Measurements from ENCODE around the gene CAVIN4.

The CAVIN4 gene, protein sequence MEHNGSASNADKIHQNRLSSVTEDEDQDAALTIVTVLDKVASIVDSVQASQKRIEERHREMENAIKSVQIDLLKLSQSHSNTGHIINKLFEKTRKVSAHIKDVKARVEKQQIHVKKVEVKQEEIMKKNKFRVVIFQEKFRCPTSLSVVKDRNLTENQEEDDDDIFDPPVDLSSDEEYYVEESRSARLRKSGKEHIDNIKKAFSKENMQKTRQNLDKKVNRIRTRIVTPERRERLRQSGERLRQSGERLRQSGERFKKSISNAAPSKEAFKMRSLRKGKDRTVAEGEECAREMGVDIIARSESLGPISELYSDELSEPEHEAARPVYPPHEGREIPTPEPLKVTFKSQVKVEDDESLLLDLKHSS

DNA sequence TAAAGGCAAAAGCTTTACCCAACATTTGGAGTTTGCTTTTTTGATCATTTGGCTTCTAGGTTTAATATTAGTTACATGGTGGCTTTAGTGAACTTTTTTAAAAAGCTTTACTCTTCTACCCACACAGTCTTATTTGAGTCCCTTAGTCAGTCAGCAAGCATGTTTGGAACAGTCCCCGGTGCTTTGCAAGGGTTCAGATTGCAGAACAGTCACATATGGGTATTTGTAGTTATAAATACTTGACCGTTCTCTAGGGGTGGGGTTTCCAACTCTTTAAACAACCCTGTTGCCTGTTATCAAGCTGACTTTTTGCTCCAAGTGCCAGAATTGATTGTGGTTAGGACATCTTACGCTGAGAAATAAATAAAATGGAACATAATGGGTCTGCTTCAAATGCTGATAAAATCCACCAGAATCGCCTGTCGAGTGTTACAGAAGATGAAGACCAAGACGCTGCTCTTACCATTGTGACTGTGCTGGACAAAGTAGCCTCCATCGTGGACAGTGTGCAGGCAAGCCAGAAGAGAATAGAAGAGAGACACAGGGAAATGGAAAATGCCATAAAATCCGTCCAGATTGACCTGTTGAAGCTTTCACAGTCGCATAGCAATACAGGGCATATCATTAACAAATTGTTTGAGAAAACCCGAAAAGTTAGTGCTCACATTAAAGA is at the start of gene CAVIN4:
TSS of gene CAVIN4 (plus strand) at position 304 of the 673 bp plus-strand sequence. CDS start at position 369, 65 bp downstream.
- no peaks in the 10 kb centered on the region for H3K27me3 Mint-ChIP-seq
- H3K27ac Mint-ChIP-seq = no peak within 1 kb of the TSS
- H3K36me3 Mint-ChIP-seq = no peaks in the 10 kb centered on the region
- H3K9me3 Mint-ChIP-seq = no peaks in the 10 kb centered on the region
- H3K4me3 Mint-ChIP-seq = no peak within 1 kb of the TSS
- H3K4me1 Mint-ChIP-seq = no peaks in the 10 kb centered on the region

DNA sequence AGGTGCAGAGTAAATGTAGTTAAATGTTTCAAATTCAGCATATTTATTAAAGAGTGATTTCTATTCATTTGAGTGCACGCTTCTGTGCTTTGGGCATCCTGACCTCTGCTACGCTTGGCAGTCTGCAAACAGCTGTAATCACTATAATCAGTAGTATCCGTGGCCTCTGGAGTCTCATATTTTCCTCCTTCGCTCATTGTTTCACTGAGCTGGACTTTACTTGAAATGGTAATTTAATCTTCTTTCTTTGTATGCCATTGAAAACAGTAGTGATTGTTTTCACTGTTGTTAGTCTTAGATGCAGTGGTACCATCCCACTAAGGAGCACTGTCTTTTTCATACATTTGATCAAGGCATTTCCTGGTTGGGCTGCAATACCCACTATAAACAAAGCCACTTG is 43.5 kb upstream of the CAVIN4 start:
- Mint-ChIP-seq H3K4me3 (no peak overlapping the region), H3K36me3 (no peaks in the 10 kb centered on the region), H3K9me3 (no peaks in the 10 kb centered on the region), H3K27ac (no peak overlapping the region), H3K4me1 (no peaks in the 10 kb centered on the region), H3K27me3 (no peaks in the 10 kb centered on the region)

DNA sequence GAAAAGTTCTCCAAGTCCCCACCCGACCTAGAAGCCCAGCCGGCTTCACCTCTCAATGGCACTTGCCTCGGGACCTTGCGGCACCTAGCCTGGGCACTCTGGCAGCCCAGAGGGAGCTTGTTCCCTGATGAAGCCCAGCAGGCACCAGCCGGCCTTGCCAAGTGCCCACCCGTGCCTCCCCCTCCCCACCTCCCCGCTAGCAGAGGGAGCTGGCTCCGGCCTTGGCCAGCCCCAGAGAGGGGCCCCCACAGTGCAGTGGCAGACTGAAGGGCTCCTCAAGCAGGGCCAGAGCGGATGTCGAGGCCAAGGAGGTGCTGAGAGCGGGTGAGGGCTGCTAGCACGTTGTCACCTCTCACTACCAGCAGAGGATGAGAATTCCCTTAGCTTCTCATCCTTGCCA is 37.6 kb upstream of the CAVIN4 start:
- H3K4me1 Mint-ChIP-seq = no peaks in the 10 kb centered on the region
- H3K27ac Mint-ChIP-seq = no peak overlapping the region
- no peak overlapping the region for H3K4me3 Mint-ChIP-seq
- peaks cover 4% of the 10 kb centered on the region for H3K36me3 Mint-ChIP-seq
- H3K27me3 Mint-ChIP-seq = no peaks in the 10 kb centered on the region
- no peaks in the 10 kb centered on the region for H3K9me3 Mint-ChIP-seq

DNA sequence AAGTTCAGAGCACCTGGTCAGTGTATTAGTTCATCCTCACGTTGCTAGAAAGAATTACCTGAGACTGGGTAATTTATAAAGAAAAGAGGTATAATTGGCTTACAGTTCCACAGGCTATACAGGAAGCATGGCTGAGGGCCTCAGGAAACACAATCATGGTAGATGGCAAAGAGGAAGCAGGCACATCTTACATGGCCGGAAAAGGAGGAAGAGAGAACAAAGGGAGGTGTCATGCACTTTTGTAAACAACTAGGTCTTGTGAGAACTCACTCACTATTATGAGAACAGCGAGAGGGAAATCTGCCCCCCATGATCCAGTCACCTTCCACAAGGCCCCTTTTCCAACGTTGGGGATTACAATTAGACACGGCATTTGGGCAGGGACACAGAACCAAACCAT is 28.8 kb upstream of the CAVIN4 start:
- H3K4me3 Mint-ChIP-seq = no peak overlapping the region
- H3K27me3 Mint-ChIP-seq = no peaks in the 10 kb centered on the region
- no peaks in the 10 kb centered on the region for H3K9me3 Mint-ChIP-seq
- no peaks in the 10 kb centered on the region for H3K4me1 Mint-ChIP-seq
- H3K27ac Mint-ChIP-seq = no peak overlapping the region
- H3K36me3 Mint-ChIP-seq = peaks cover 4% of the 10 kb centered on the region

DNA sequence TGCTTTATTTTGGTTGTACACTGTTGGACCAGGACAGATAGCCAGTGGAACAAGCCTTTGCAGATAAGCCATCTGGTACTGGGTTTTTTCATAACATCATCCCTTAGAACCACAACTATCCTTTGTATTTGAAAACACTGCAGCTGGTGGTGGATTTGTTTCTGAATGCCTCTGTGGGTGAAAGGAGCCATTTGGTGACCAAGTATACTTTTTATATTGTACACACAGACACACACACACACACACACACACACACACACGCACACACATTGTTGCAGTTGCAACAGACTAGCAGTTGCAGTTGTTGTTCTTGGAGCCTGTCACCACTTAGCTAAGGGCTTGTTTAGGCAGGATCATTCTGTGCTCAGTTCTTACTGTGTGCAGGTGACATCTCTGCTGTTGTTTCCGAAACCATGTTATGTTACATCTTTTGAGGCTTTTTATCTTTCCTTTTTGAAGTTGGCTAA is 22.9 kb upstream of the CAVIN4 start:
- no peak overlapping the region for H3K4me3 Mint-ChIP-seq
- H3K9me3 Mint-ChIP-seq = no peaks in the 10 kb centered on the region
- no peaks in the 10 kb centered on the region for H3K4me1 Mint-ChIP-seq
- no peaks in the 10 kb centered on the region for H3K36me3 Mint-ChIP-seq
- H3K27me3 Mint-ChIP-seq = no peaks in the 10 kb centered on the region
- H3K27ac Mint-ChIP-seq = no peak overlapping the region

DNA sequence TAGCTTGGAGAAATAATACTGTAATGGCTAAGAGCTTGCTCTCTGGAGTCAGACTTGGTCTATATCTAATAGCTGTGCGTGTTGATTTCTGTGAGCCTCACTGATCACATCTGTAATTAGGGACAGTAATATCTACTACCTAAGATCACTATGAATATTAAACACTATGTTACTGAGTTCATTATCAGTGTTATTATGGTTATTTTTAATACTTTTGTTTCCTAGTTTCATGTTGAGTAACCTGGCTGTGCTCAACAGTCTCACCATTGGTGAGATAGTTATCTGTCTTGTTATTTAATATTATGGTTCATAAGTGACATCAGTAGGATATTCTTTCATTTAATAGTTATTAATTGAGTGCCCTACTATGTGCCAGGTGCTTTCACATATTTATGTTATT is 22.4 kb upstream of the CAVIN4 start:
- no peaks in the 10 kb centered on the region for H3K36me3 Mint-ChIP-seq
- H3K9me3 Mint-ChIP-seq = no peaks in the 10 kb centered on the region
- no peaks in the 10 kb centered on the region for H3K27me3 Mint-ChIP-seq
- no peak overlapping the region for H3K4me3 Mint-ChIP-seq
- H3K27ac Mint-ChIP-seq = no peak overlapping the region
- H3K4me1 Mint-ChIP-seq = no peaks in the 10 kb centered on the region

DNA sequence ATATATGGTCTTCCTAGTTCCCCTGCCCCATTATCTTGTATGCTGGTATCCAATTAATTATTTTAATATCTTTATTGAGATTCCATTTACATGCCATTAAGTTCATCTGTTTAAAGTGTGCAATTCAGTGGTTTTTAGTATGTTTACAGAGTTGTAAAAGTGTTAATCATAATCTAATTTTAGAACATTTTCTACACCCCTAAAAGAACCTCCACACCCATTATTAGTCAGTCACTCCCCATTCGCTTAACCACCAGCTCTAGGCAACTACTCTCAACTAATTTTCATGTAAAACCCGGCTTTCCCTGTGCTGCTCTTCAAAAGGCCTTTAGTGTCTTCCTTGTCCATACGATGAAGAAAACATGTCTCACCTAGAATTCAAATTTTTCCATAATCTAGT is 20.8 kb upstream of the CAVIN4 start:
- Mint-ChIP-seq H3K27ac (no peak overlapping the region), H3K4me3 (no peak overlapping the region), H3K4me1 (no peaks in the 10 kb centered on the region), H3K9me3 (no peaks in the 10 kb centered on the region), H3K27me3 (no peaks in the 10 kb centered on the region), H3K36me3 (no peaks in the 10 kb centered on the region)

DNA sequence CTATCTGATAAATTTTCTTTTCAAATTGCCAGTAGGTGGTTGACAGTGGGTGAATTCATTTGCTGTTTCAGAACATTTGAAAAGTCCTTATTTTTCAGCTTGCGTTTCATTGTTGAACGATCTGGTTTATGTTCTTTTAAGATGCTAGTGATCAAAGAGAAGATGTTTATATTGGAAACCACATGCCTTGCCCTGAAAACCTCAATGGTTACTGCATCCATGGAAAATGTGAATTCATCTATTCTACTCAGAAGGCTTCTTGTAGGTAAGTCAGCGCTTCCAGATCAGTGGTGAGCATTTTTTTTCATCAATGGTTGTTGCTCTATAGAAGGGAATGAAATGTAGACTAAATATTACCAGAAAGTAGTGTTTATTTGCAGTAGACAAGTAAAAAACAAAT is 16.6 kb upstream of the CAVIN4 start:
- Mint-ChIP-seq H3K27ac (no peak overlapping the region), H3K4me1 (no peaks in the 10 kb centered on the region), H3K4me3 (no peak overlapping the region), H3K27me3 (no peaks in the 10 kb centered on the region), H3K9me3 (no peaks in the 10 kb centered on the region), H3K36me3 (no peaks in the 10 kb centered on the region)

DNA sequence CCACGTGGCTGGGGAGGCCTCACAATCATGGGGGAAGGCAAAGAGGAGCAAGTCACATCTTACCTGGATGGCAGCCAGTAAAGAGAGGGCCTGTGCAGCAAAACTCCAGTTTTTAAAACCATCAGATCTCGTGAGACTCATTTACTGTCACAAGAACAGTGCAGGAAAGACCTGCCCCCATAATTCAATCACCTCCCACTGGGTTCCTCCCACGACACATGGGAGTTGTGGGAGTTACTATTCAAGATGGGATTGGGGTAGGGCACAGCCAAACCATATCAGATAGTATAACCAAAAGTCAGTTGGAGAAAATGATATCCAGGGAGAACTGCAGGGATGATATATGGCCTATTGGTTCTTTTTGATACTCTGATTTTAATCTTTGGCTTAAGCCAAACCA is 10.0 kb upstream of the CAVIN4 start:
- Mint-ChIP-seq H3K27ac (no peak overlapping the region), H3K4me3 (no peak overlapping the region), H3K27me3 (no peaks in the 10 kb centered on the region), H3K4me1 (no peaks in the 10 kb centered on the region), H3K36me3 (peaks cover 2% of the 10 kb centered on the region), H3K9me3 (no peaks in the 10 kb centered on the region)

DNA sequence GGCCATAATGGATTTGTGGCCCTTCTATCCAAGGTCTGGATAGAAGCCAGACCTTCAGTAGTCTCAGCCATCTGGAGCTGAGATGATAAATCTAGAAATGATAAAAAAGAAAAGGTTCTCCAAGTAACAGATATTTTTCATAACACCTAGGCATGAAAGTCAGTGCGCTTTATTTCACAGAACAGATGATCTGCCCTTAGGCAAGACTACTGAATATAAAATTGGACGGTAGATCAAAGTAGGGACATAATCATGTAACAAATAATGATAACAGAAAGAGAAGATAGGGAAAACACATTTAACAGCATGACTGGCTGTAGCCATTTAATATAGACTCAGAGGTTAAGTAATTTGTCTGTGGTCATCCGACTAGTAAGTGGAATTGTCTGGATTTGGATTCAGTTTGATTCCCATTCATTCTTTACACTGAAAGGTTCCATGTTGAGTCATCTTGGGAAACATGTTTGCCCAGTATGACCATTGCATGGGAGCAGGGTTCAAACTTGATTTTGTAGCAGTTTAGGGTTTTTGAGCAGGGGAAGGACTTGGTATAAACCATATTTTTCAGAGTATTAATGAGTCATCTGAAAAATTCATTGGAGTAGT is 4.1 kb upstream of the CAVIN4 start:
- Mint-ChIP-seq H3K4me3 (no peak overlapping the region), H3K27me3 (no peaks in the 10 kb centered on the region), H3K4me1 (no peaks in the 10 kb centered on the region), H3K27ac (no peak overlapping the region), H3K36me3 (peaks cover 2% of the 10 kb centered on the region), H3K9me3 (no peaks in the 10 kb centered on the region)

DNA sequence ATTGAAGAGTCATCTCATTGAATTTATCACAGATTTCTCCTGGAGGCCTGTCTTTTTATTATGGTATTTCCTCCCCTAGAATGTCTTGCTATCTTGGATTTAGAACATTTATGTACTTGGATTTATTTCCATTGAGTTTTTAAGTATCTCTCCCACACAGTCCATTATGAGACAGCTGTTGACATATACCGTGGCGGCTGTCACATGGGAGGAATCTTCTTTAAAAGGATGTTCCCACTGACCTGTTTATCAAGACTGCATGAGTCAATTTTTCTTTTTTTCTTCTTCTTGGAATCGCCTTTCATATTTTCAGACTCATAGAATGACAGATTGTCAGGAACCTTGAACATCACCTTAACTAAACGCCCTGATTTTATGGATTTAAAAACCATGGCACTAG is 2.9 kb upstream of the CAVIN4 start:
- H3K9me3 Mint-ChIP-seq = no peaks in the 10 kb centered on the region
- no peak overlapping the region for H3K27ac Mint-ChIP-seq
- H3K36me3 Mint-ChIP-seq = no peaks in the 10 kb centered on the region
- no peaks in the 10 kb centered on the region for H3K4me1 Mint-ChIP-seq
- H3K4me3 Mint-ChIP-seq = no peak overlapping the region
- no peaks in the 10 kb centered on the region for H3K27me3 Mint-ChIP-seq

DNA sequence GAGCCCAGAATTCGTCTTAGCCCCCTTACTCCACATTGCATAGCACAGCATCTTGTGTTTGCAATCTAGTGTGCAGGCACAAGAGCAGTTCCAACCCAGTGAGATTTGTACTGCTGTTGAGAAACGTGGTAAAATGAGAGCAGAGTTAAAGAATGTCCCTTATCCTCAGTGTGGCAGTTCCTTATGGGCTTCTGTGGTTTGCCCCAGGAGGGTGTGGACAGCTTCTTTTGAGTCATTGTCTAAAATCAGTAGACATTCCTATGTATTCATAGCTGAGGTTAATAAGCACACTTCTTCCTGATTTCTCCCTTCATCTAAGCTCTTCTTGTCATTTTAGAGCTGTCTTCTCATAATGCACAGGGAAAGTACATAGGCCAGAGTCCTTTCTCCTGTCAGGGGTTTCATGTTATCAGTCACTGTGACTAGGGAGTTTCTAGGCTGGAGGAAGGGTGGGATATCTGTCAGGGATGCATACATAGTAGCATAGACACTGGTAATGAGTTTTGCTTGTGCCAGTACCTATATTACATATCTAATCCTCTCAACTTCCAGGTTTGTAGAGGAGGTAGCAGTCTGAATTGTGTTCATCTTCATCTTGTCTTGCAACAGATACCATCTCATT is 2.0 kb upstream of the CAVIN4 start:
- no peaks in the 10 kb centered on the region for H3K9me3 Mint-ChIP-seq
- H3K4me1 Mint-ChIP-seq = no peaks in the 10 kb centered on the region
- no peaks in the 10 kb centered on the region for H3K36me3 Mint-ChIP-seq
- H3K27ac Mint-ChIP-seq = no peak overlapping the region
- no peak overlapping the region for H3K4me3 Mint-ChIP-seq
- no peaks in the 10 kb centered on the region for H3K27me3 Mint-ChIP-seq

DNA sequence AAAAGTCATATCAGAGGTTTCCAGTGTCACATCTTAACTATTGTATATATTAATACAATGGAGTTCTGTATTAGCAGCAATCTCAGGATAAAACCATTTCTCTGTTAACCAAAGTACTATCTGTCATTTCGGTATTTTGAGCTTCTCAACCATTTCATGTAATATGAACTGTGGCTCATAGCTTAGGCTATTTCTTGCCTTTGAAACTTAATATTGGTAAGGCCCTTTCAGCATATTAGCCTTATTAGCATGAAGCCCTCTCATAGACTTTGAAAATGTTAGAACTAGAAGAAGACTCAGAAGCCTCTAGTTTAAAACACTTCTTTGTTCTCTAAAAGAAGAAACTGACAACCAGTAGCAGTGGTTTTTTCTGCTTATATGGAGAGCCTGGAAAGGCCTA is 731 bp downstream of the CAVIN4 start:
- no peak overlapping the region for H3K4me3 Mint-ChIP-seq
- no peaks in the 10 kb centered on the region for H3K27me3 Mint-ChIP-seq
- H3K9me3 Mint-ChIP-seq = no peaks in the 10 kb centered on the region
- H3K36me3 Mint-ChIP-seq = no peaks in the 10 kb centered on the region
- no peak overlapping the region for H3K27ac Mint-ChIP-seq
- no peaks in the 10 kb centered on the region for H3K4me1 Mint-ChIP-seq

DNA sequence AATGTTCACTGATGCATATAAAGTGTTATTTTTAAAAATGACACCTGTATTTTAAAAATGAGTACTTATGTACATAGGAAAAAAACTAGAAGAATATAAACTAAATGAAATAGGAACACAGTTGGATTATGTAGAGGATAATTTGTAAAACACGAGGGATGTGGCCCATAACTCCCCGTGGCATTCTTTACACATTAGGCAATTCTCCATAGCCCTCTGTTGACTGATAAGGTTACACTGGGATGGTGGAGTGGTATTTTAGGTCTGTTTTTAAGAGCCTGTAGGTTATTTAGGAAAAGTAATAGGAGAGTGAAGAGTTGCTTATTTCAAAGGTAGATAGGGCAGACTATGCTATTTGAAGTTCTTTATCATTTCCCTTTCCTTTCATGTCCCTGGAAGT is 1.8 kb downstream of the CAVIN4 start:
- Mint-ChIP-seq H3K36me3 (no peaks in the 10 kb centered on the region), H3K4me3 (no peak overlapping the region), H3K27me3 (no peaks in the 10 kb centered on the region), H3K9me3 (no peaks in the 10 kb centered on the region), H3K27ac (no peak overlapping the region), H3K4me1 (no peaks in the 10 kb centered on the region)

DNA sequence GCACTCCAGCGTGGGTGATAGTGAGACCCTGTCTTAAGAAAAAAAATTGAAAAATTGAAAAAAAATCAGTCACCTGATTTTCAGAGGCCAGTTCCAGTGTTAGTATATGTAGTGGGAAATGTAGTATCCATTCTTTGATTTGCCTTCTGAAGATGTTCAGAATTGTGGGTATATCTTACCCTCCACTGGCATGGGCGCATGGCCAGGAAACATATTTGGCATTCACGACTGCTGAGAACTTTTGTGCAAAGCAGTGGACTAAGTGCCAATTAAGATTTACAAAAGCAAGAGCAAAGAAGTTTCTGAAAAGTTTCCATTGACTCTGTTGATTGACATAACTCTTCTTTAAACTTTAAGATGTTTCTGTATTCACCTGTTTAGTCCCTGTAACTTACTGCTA is 2.4 kb downstream of the CAVIN4 start:
- Mint-ChIP-seq H3K27me3 (no peaks in the 10 kb centered on the region), H3K36me3 (no peaks in the 10 kb centered on the region), H3K27ac (no peak overlapping the region), H3K4me1 (no peaks in the 10 kb centered on the region), H3K9me3 (no peaks in the 10 kb centered on the region), H3K4me3 (no peak overlapping the region)

DNA sequence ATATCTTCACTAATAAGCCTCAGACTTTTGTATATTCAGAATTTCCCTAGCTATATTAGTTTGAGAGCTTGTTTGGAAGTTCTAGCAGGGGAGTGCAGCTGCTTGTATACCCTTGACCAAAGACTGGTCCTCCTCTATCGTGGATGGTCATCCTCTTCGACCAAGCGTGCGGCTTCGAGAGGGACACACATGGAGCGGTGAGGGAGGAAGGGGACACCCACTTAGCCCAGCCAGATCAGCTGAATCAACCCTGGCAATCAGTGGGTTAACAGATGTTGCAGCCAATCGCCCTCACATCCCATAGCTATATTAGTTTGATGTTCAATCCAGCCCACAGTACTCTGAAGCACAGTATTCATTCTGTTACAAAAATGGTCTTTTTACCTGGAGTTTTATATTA is 3.2 kb downstream of the CAVIN4 start:
- no peak overlapping the region for H3K27ac Mint-ChIP-seq
- H3K4me1 Mint-ChIP-seq = no peaks in the 10 kb centered on the region
- no peaks in the 10 kb centered on the region for H3K27me3 Mint-ChIP-seq
- no peaks in the 10 kb centered on the region for H3K36me3 Mint-ChIP-seq
- no peak overlapping the region for H3K4me3 Mint-ChIP-seq
- H3K9me3 Mint-ChIP-seq = no peaks in the 10 kb centered on the region

All from activated naive CD4-positive, alpha-beta T cell treated with anti-CD3 and anti-CD28 coated beads, Interleukin-2, amount 50 U/mL, for 24 hours (primary cell).